HepG2 (cell line): ENCODE measurements around the gene SLC35D2. TPM values are rescaled to one million over a fixed set of nuclear protein-coding genes. Genes with fewer than 3 reads are reported as not detected.

Experiments used
- CC2D1A ChIP-seq: sonication (generic); formaldehyde crosslinking; IDR thresholded peaks from 2 replicates; pipeline ENCODE4 v1.8.1; 2023; ENCODE audit warnings: mild to moderate bottlenecking, missing genetic modification reagents
- FOXO1 ChIP-seq: sonication (generic); formaldehyde crosslinking; IDR thresholded peaks from 2 replicates; pipeline ENCODE4 v1.4.0; 2020; ENCODE audit warnings: missing genetic modification reagents
- GATAD2A ChIP-seq: IDR thresholded peaks from 2 replicates; pipeline ENCODE4 v1.6.1; 2016
- HES4 ChIP-seq: sonication (generic); formaldehyde crosslinking; IDR thresholded peaks from 2 replicates; pipeline ENCODE4 v1.9.0; 2021; ENCODE audit warnings: mild to moderate bottlenecking, missing genetic modification reagents, borderline replicate concordance
- HNRNPL ChIP-seq: fragments of 200-400 bp; formaldehyde crosslinking; IDR thresholded peaks from 2 replicates; pipeline ENCODE4 v1.6.1; 2017; ENCODE audit warnings: mild to moderate bottlenecking, low read depth, low read length
- MXD3 ChIP-seq: IDR thresholded peaks from 2 replicates; pipeline ENCODE4 v1.6.1; 2016; ENCODE audit warnings: mild to moderate bottlenecking, missing biosample characterization, missing genetic modification reagents
- PCBP2 ChIP-seq: fragments of 200-400 bp; formaldehyde crosslinking; optimal IDR thresholded peaks from 2 replicates; pipeline ENCODE3; 2018; ENCODE audit warnings: low read length, low read depth; ENCODE audit not compliant: poor library complexity, severe bottlenecking
- PHF20 ChIP-seq: sonication (generic); formaldehyde crosslinking; IDR thresholded peaks from 2 replicates; pipeline ENCODE4 v1.5.0; 2020; ENCODE audit warnings: mild to moderate bottlenecking, missing genetic modification reagents
- SCMH1 ChIP-seq: sonication (generic); formaldehyde crosslinking; IDR thresholded peaks from 2 replicates; pipeline ENCODE4 v1.9.0; 2021; ENCODE audit warnings: missing genetic modification reagents, mild to moderate bottlenecking, borderline replicate concordance
- SPEN ChIP-seq: sonication (generic); formaldehyde crosslinking; IDR thresholded peaks from 2 replicates; pipeline ENCODE4 v1.5.1; 2020; ENCODE audit warnings: low read depth, mild to moderate bottlenecking, missing genetic modification reagents
- SRF ChIP-seq: IDR thresholded peaks from 2 replicates; pipeline ENCODE4 v1.6.1; 2011; ENCODE audit warnings: mild to moderate bottlenecking, low read depth, low read length, moderate library complexity
- TAF1 ChIP-seq: sonication (generic); formaldehyde crosslinking; IDR thresholded peaks from 2 replicates; pipeline ENCODE4 v1.4.0; 2020; ENCODE audit warnings: missing genetic modification reagents
- ZBTB25 ChIP-seq: IDR thresholded peaks from 2 replicates; pipeline ENCODE4 v1.6.1; 2018; ENCODE audit warnings: missing genetic modification reagents
- ZNF292 ChIP-seq: sonication (generic); formaldehyde crosslinking; IDR thresholded peaks from 2 replicates; pipeline ENCODE4 v1.8.1; 2022; ENCODE audit warnings: mild to moderate bottlenecking, low read depth, missing genetic modification reagents, borderline replicate concordance
- ZNF3 ChIP-seq: IDR thresholded peaks from 2 replicates; pipeline ENCODE4 v1.7.0; 2017; ENCODE audit warnings: inconsistent platforms
- ZNF33A ChIP-seq: sonication (generic); formaldehyde crosslinking; IDR thresholded peaks from 2 replicates; pipeline ENCODE4 v1.5.1; 2020; ENCODE audit warnings: missing genetic modification reagents, mild to moderate bottlenecking, moderate library complexity, borderline replicate concordance
- ZNF496 ChIP-seq: sonication (generic); formaldehyde crosslinking; IDR thresholded peaks from 2 replicates; pipeline ENCODE4 v1.8.1; 2023; ENCODE audit warnings: mild to moderate bottlenecking, moderate library complexity, missing genetic modification reagents; ENCODE audit not compliant: insufficient replicate concordance
- ZNF501 ChIP-seq: sonication (generic); formaldehyde crosslinking; IDR thresholded peaks from 2 replicates; pipeline ENCODE4 v1.5.1; 2020; ENCODE audit warnings: mild to moderate bottlenecking, moderate library complexity, missing genetic modification reagents
- ZNF558 ChIP-seq: sonication (generic); formaldehyde crosslinking; IDR thresholded peaks from 2 replicates; pipeline ENCODE4 v1.9.0; 2022; ENCODE audit warnings: mild to moderate bottlenecking, missing genetic modification reagents, borderline replicate concordance
- ZNF607 ChIP-seq: sonication (generic); formaldehyde crosslinking; IDR thresholded peaks from 2 replicates; pipeline ENCODE4 v1.5.1; 2020; ENCODE audit warnings: missing genetic modification reagents, mild to moderate bottlenecking, borderline replicate concordance
- ZNF652 ChIP-seq: IDR thresholded peaks from 2 replicates; pipeline ENCODE4 v1.6.1; 2016; ENCODE audit warnings: low read depth, borderline replicate concordance
- ZNF790 ChIP-seq: sonication (generic); formaldehyde crosslinking; IDR thresholded peaks from 2 replicates; pipeline ENCODE4 v1.8.0; 2022; ENCODE audit warnings: missing genetic modification reagents, mild to moderate bottlenecking, borderline replicate concordance
- ZSCAN12 ChIP-seq: sonication (generic); formaldehyde crosslinking; IDR thresholded peaks from 2 replicates; pipeline ENCODE4 v1.9.0; 2021; ENCODE audit warnings: mild to moderate bottlenecking, missing genetic modification reagents
- polyA plus RNA-seq, 8 experiments: library from polyadenylated mRNA; depleted of rRNA in 3 of 8; stranded (reverse) in 7 of 8; unstranded in 1 of 8; fragments of >200 nt; fragmentation: Illumina TruSeq in 4 of 8; extraction: Trizol in 4 of 8; gene quantifications; 2 replicates each; pipeline versions ENCODE4 v1.2.1 to v1.2.3, GENCODE V29; 2011 to 2016; ENCODE audit warnings: low read depth in 4 of 8, missing spikeins in 1 of 8, mixed read lengths in 1 of 8; ENCODE audit not compliant: insufficient read depth in 1 of 8
- total RNA-seq, 5 experiments: library from RNA; depleted of rRNA; stranded (reverse); fragments of >200 nt; fragmentation: Illumina TruSeq; extraction: Trizol; gene quantifications; 2 replicates each; pipeline ENCODE4 v1.2.3, GENCODE V29; 2016; ENCODE audit warnings: low read depth in 1 of 5
- TF ChIP-seq, protein P1 (sequence below): IDR thresholded peaks from 2 replicates; pipeline ENCODE4 v1.6.1; 2012; ENCODE audit warnings: low read depth, low read length, improper control_type of control experiment
- TF ChIP-seq, protein P2 (sequence below): IDR thresholded peaks from 2 replicates; pipeline ENCODE4 v1.6.1; 2016; ENCODE audit warnings: low read depth

SLC35D2 gene
- total and polyA plus RNA-seq, 2 of the 13 experiments (the other 11 are each of a cell fraction or from before 2014, with no cell fraction given) = 96.2 to 103 TPM

- no peak for TF ChIP-seq ZNF33A (CRISPR knock-in tag)
- peak; percentile 97 for TF ChIP-seq SPEN (CRISPR knock-in tag)
- TF ChIP-seq ZNF3 (CRISPR knock-in tag) = no peak
- TF ChIP-seq PCBP2 = no peak
- TF ChIP-seq ZNF496 (CRISPR knock-in tag) = no peak
- TF ChIP-seq CC2D1A (CRISPR knock-in tag) = no peak
- TF ChIP-seq TAF1 (CRISPR knock-in tag) = peak; percentile 91
- peak; percentile 67 for TF ChIP-seq MXD3 (CRISPR knock-in tag)
- TF ChIP-seq FOXO1 (CRISPR knock-in tag) = peak; percentile 79; the same call in 1 of the 2 replicates
- TF ChIP-seq ZNF607 = peak; percentile 71; the same call in 1 of the 2 replicates
- peak; percentile 97 for TF ChIP-seq ZBTB25 (CRISPR knock-in tag)
- TF ChIP-seq ZNF558 = no peak
- TF ChIP-seq, protein P1, sequence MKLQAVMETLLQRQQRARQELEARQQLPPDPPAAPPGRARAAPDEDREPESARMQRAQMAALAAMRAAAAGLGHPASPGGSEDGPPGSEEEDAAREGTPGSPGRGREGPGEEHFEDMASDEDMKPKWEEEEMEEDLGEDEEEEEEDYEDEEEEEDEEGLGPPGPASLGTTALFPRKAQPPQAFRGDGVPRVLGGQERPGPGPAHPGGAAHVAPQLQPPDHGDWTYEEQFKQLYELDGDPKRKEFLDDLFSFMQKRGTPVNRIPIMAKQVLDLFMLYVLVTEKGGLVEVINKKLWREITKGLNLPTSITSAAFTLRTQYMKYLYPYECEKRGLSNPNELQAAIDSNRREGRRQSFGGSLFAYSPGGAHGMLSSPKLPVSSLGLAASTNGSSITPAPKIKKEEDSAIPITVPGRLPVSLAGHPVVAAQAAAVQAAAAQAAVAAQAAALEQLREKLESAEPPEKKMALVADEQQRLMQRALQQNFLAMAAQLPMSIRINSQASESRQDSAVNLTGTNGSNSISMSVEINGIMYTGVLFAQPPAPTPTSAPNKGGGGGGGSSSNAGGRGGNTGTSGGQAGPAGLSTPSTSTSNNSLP = no peak
- peak; percentile 36; the same call in 1 of the 2 replicates for TF ChIP-seq GATAD2A
- TF ChIP-seq SCMH1 = no peak
- TF ChIP-seq ZNF652 = no peak
- TF ChIP-seq ZNF790 = no peak
- no peak for TF ChIP-seq HNRNPL
- TF ChIP-seq ZSCAN12 (CRISPR knock-in tag) = 0 out of 2 replicates have a peak, but pooled peaks have one; percentile 63
- TF ChIP-seq ZNF501 (CRISPR knock-in tag) = peak; percentile 87
- TF ChIP-seq SRF = 0 out of 2 replicates have a peak, but pooled peaks have one; percentile 41
- no peak; the same call in 1 of the 2 replicates for TF ChIP-seq HES4 (CRISPR knock-in tag)
- TF ChIP-seq, protein P2, sequence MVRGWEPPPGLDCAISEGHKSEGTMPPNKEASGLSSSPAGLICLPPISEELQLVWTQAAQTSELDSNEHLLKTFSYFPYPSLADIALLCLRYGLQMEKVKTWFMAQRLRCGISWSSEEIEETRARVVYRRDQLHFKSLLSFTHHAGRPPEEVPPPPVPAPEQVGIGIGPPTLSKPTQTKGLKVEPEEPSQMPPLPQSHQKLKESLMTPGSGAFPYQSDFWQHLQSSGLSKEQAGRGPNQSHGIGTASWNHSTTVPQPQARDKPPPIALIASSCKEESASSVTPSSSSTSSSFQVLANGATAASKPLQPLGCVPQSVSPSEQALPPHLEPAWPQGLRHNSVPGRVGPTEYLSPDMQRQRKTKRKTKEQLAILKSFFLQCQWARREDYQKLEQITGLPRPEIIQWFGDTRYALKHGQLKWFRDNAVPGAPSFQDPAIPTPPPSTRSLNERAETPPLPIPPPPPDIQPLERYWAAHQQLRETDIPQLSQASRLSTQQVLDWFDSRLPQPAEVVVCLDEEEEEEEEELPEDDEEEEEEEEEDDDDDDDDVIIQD (CRISPR knock-in tag) = peak; percentile 25; the same call in 1 of the 2 replicates
- no peak for TF ChIP-seq ZNF292
- peak; percentile 81 for TF ChIP-seq PHF20 (CRISPR knock-in tag)
These were observed 33.6 kb upstream of the SLC35D2 start (continued) for GRCh38 chr9:96417051-96417586.
